Glomerular visceral epithelial cell (primary cell): ENCODE results near the gene VPS29.
A peak's percentile ranks its signal among the peaks of the same experiment; 100 is the strongest.

Source experiments
- DNase-seq: peaks from one replicate; pipeline ENCODE4 v3.0.0-alpha.2; 2016; ENCODE audit errors: extremely low spot score

The VPS29 gene

GRCh38 chr12:110501752-110502738 is at the start of gene VPS29, which contains the start of gene RAD9B:
Gene VPS29 (minus strand): TSS chr12:110502111. CDS start chr12:110502051, 60 bp downstream.
Gene RAD9B (plus strand): TSS chr12:110502331. CDS start chr12:110502338, 7 bp downstream.
- peak; percentile 97 for DNase-seq

- no peak for DNase-seq
These were observed 49.1 kb upstream of the VPS29 start for GRCh38 chr12:110550981-110551380.

- DNase-seq = no peak
These were observed 47.8 kb upstream of the VPS29 start for GRCh38 chr12:110549716-110550115.

GRCh38 chr12:110548678-110549077 is 46.8 kb upstream of the VPS29 start:
- no peak for DNase-seq

- DNase-seq = no peak
These were observed 45.2 kb upstream of the VPS29 start for GRCh38 chr12:110547090-110547489.

GRCh38 chr12:110546339-110546738 is 44.4 kb upstream of the VPS29 start:
- DNase-seq = peak; percentile 80

- DNase-seq = no peak
These were observed 43.9 kb upstream of the VPS29 start for GRCh38 chr12:110545812-110546211.

- peak; percentile 81 for DNase-seq
These were observed 43.3 kb upstream of the VPS29 start for GRCh38 chr12:110545259-110545658.

GRCh38 chr12:110543965-110544364 is 42.1 kb upstream of the VPS29 start:
- DNase-seq = no peak

- peak; percentile 89 for DNase-seq
These were observed 41.5 kb upstream of the VPS29 start for GRCh38 chr12:110543252-110543959.

- no peak for DNase-seq
These were observed 38.1 kb upstream of the VPS29 start for GRCh38 chr12:110540048-110540447.

GRCh38 chr12:110538869-110539622 is 37.1 kb upstream of the VPS29 start:
- DNase-seq = no peak

GRCh38 chr12:110537605-110538409 is 35.9 kb upstream of the VPS29 start:
- DNase-seq = peak; percentile 94

GRCh38 chr12:110536834-110537604 is 35.1 kb upstream of the VPS29 start:
- DNase-seq = no peak

GRCh38 chr12:110534811-110535210 is 32.9 kb upstream of the VPS29 start:
- DNase-seq = no peak

- DNase-seq = no peak
These were observed 31.7 kb upstream of the VPS29 start for GRCh38 chr12:110533607-110534006.

GRCh38 chr12:110532644-110533043 is 30.7 kb upstream of the VPS29 start:
- no peak for DNase-seq

GRCh38 chr12:110531741-110532333 is 29.9 kb upstream of the VPS29 start:
- peak; percentile 48 for DNase-seq

- DNase-seq = no peak
These were observed 28.6 kb upstream of the VPS29 start for GRCh38 chr12:110530511-110530910.
